Breast epithelium (tissue), 4 donors: ENCODE results near the gene PRDM2. TPM values are rescaled to one million over a fixed set of nuclear protein-coding genes. Genes with fewer than 3 reads are reported as not detected.

Experiments
- DNase-seq, 2 donors: peaks; one replicate each; pipeline ENCODE4 v3.0.0-alpha.2; 2019; ENCODE audit warnings: low spot score in 2 of 2
- H3K27ac ChIP-seq, 2 donors: fragments of 200-600 bp; sonication (generic) in 1 of 2; one replicate each; pipeline ENCODE4 v1.5.1; 2016 to 2019; ENCODE audit warnings: mild to moderate bottlenecking in 1 of 2
- H3K27me3 ChIP-seq, 2 donors: fragments of 200-600 bp; sonication (generic) in 1 of 2; one replicate each; pipeline versions ENCODE4 v1.5.1 to v1.6.0; 2017 to 2019; ENCODE audit warnings: control low read depth in 1 of 2, mild to moderate bottlenecking in 1 of 2
- H3K36me3 ChIP-seq: fragments of 200-600 bp; one replicate; pipeline ENCODE4 v1.5.1; 2019
- H3K4me1 ChIP-seq, 2 donors: fragments of 200-600 bp; sonication (generic); one replicate each; pipeline ENCODE4 v1.5.1; 2016 to 2019; ENCODE audit warnings: control low read depth in 1 of 2
- H3K4me3 ChIP-seq, 3 donors: fragments of 200-600 bp; sonication (generic); 1 replicate in 2 of 3; 2 replicates in 1 of 3; pipeline ENCODE4 v1.5.1; 2016 to 2019; ENCODE audit warnings: mild to moderate bottlenecking in 3 of 3, moderate library complexity in 2 of 3
- H3K9me3 ChIP-seq, 2 donors: fragments of 200-600 bp; sonication (generic) in 1 of 2; one replicate each; pipeline ENCODE4 v1.5.1; 2016 to 2019; ENCODE audit warnings: control low read depth in 1 of 2
- POLR2A ChIP-seq: fragments of 450-650 bp; IDR thresholded peaks from one replicate; pipeline ENCODE4 v1.6.1; 2016; ENCODE audit warnings: antibody characterized with exemption, mild to moderate bottlenecking, moderate library complexity
- POLR2AphosphoS5 ChIP-seq, 3 donors: sonication (generic); formaldehyde crosslinking; IDR thresholded peaks; one replicate each; pipeline ENCODE4 v1.6.1; 2017; ENCODE audit warnings: antibody characterized with exemption in 3 of 3
- intact Hi-C: fragments of 100-400 bp; cut with DNase I; formaldehyde crosslinking; loops from one replicate; pipeline ENCODE4 v1.15.1; 2023; ENCODE audit warnings: low total_unique reads
- total RNA-seq, 3 donors: library from RNA; depleted of rRNA; stranded (reverse); fragments of >200 nt; gene quantifications; one replicate each; pipeline ENCODE4 v1.1.0, GENCODE V29; 2016
- TF ChIP-seq, protein P1 (sequence below), 3 donors: fragments of 450-650 bp; IDR thresholded peaks; one replicate each; pipeline ENCODE4 v1.5.1; 2016 to 2017; ENCODE audit warnings: antibody characterized with exemption in 3 of 3, mild to moderate bottlenecking in 3 of 3, moderate library complexity in 3 of 3

PRDM2 gene
- total RNA-seq, 3 donors from 2014 or later = 45.6 to 57.1 (median 47.2) TPM

DNA sequence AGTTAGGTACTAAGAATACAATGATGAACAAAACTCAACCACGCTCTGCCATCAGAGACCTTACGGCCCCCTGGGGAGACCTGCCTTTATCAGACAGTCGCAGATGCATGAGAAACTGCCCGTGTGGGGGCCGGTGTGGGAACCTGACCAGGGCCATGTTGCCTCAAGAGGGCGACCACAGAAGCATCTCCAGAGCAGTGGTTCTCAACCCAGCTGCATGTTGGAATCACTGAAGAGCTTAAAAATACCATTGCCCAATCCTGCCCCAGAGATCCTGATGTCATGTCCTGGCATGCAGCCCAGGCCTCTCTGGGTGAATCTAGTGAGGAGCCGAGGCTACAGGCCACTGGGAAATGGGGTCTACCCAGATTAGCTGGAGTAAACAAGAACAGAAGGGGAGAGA lies 108.7 kb downstream of the PRDM2 start:
- H3K27me3 ChIP-seq = no peaks in the 10 kb centered on the region
- no peaks in the 10 kb centered on the region for H3K4me1 ChIP-seq
- H3K4me3 ChIP-seq = no peak overlapping the region
- no peak overlapping the region for H3K27ac ChIP-seq
- no peaks in the 10 kb centered on the region for H3K36me3 ChIP-seq
- TF ChIP-seq POLR2A = no peak
- TF ChIP-seq POLR2AphosphoS5 (IDR thresholded peaks at IDR 0.05) = no peak
- TF ChIP-seq, protein P1, sequence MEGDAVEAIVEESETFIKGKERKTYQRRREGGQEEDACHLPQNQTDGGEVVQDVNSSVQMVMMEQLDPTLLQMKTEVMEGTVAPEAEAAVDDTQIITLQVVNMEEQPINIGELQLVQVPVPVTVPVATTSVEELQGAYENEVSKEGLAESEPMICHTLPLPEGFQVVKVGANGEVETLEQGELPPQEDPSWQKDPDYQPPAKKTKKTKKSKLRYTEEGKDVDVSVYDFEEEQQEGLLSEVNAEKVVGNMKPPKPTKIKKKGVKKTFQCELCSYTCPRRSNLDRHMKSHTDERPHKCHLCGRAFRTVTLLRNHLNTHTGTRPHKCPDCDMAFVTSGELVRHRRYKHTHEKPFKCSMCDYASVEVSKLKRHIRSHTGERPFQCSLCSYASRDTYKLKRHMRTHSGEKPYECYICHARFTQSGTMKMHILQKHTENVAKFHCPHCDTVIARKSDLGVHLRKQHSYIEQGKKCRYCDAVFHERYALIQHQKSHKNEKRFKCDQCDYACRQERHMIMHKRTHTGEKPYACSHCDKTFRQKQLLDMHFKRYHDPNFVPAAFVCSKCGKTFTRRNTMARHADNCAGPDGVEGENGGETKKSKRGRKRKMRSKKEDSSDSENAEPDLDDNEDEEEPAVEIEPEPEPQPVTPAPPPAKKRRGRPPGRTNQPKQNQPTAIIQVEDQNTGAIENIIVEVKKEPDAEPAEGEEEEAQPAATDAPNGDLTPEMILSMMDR (IDR thresholded peaks at IDR 0.05) = no peak
- DNase-seq = no peak
- no peaks in the 10 kb centered on the region for H3K9me3 ChIP-seq
- intact Hi-C loops = no loop called here

DNA sequence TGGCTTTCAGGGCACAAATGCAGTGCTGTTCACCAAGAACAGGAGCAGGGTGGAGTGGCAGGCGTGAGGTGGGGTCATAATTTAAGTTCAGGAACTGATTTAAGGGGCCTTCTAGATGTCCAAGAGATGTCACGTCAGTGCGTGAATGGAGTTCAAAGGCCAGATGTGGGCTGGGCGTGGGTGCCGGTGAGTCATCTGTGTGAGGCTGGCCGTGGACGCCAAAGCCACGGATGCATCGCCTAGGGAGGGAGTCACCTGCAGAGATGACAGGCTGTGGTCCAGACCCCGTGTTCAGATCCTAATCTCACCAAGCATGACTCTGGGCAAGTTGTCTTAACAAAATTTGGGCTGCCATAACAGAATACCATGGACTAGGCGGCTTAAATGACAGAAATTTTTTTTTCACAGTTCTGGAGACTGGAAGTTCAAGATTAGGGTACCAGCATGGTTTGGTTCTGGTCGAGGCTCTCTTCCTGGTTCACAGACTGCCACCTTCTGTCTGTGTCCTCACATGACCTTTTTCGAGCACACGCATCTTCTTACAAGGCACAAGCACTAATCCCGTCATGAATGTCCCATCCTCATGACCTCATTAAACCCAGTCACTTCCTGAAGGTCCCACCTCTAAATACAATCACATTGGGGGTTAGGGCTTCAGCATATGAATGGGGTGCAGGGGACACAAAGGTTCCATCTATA lies 109.6 kb downstream of the PRDM2 start:
- no peak overlapping the region for H3K4me3 ChIP-seq
- TF ChIP-seq, protein P1 (IDR thresholded peaks at IDR 0.05) = no peak
- no peak for TF ChIP-seq POLR2AphosphoS5 (IDR thresholded peaks at IDR 0.05)
- no peak for TF ChIP-seq POLR2A
- intact Hi-C loops = no loop called here

DNA sequence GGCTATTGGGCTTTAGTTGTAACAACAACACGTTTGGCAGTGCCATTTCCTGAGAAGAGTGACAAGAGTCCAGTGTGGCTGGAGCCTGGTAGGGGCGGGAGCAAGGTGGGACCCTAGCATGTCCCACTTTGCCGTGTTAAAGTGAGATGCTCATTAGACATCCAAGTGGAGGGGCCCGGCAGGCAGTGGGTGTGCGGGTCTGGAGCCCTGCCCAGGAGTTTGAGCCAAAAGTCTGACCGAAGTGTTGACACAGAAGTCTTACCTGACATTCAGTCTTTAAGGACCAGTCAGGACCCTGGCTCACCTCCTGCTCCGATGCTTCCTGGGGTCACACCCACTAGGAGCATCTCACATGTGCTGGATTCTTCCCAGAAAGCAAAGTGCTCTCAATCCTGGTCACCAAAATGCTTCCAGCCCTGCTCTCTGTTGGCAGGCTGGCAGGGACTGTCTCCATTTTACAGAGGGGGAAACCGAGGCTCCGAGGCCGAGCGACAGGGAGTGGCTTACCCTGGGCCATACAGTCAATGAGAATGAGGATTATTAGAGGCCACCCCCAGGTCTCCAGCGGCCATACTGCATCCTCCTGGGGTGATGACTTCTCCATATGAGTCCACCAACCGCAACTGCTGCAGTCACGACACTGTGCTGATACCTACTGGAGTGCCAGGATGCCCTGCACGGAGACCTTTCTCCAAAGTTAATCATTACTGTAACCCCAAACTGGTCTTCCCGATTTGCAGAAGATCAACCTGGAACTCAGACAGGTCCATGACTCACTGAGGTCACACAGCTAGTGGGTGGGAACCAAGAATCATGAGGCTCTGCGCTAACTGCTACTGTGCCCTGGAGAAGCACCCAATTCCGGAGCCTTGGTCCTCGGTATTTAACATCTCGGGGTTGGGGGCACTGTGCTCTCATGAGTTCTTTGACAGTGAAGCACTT lies 112.7 kb downstream of the PRDM2 start:
- DNase-seq = no peak
- TF ChIP-seq, protein P1 (IDR thresholded peaks at IDR 0.05) = no peak
- TF ChIP-seq POLR2AphosphoS5 (IDR thresholded peaks at IDR 0.05) = no peak
- no peak for TF ChIP-seq POLR2A
- intact Hi-C loops = no loop called here
- H3K27ac ChIP-seq = no peak overlapping the region
- no peak overlapping the region for H3K4me3 ChIP-seq
- no peaks in the 10 kb centered on the region for H3K27me3 ChIP-seq
- H3K4me1 ChIP-seq = no peaks in the 10 kb centered on the region
- H3K9me3 ChIP-seq = no peaks in the 10 kb centered on the region
- H3K36me3 ChIP-seq = no peaks in the 10 kb centered on the region

More for the DNA sequence above, 109.6 kb downstream of the PRDM2 start:
- Histone ChIP-seq H3K4me1 (no peaks in the 10 kb centered on the region), H3K27ac (no peak overlapping the region), H3K27me3 (no peaks in the 10 kb centered on the region), H3K9me3 (no peaks in the 10 kb centered on the region), H3K36me3 (no peaks in the 10 kb centered on the region)
- no peak for DNase-seq

DNA sequence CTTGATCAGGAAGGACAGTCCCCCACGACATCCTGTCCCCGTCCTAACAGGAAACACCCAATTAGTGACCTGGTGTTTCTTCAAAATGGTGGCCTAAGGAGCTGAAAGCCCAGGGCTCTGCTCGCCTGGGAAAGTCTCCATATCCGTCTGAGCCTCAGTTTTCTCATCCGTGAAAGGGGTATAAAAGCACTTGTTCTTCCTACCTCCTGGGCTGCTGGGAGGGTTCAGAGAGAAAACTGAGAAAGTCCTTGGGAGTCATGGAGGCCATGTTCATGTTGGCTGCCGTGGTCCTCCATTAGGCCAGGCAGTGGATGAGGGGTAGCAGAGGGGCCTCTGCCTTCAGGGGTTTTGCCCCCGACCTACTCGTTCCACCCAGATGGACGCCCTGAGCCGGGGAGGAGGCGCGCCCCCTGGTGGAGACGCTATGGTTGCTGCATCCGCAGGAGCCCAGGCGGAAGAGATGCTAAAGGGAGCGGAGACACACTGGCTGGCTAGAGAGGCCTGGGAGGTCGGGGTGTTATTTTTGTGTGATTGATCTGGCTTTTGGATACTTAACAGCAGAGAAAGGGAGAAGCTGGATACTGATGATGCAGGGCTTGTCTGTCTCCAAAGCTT lies 113.5 kb downstream of the PRDM2 start:
- Histone ChIP-seq H3K4me1 (no peaks in the 10 kb centered on the region), H3K4me3 (no peak overlapping the region), H3K36me3 (no peaks in the 10 kb centered on the region), H3K27ac (no peak overlapping the region), H3K27me3 (no peaks in the 10 kb centered on the region), H3K9me3 (no peaks in the 10 kb centered on the region)
- no peak for DNase-seq
- intact Hi-C loops = no loop called here
- TF ChIP-seq, protein P1 (IDR thresholded peaks at IDR 0.05) = peak in 1 of 3 donors; percentile 20
- no peak for TF ChIP-seq POLR2A
